AG04449 (cell line): ENCODE results near the gene CT47B1.
"Not testable (repeated sequence)": the region's sequence is repeated elsewhere in the genome, so short reads cannot be mapped to it uniquely, and the experiment has no call there.

Experiments
- CTCF ChIA-PET: fragments of 350-600 bp; formaldehyde crosslinking; extraction: SDS; loops from one replicate; lab custom pipeline; 2021; ENCODE audit warnings: antibody characterized with exemption; lab: Yijun Ruan, JAX
- POLR2A ChIA-PET: fragments of 400-600, 350-600 bp; formaldehyde crosslinking; extraction: SDS; loops from one replicate; lab custom pipeline; 2020; ENCODE audit warnings: antibody characterized with exemption, inconsistent platforms; lab: Yijun Ruan, JAX
- DNase-seq: peaks from one replicate; pipeline ENCODE4 v3.0.0-alpha.2; 2010; ENCODE audit warnings: low read depth, low spot score
- H3K4me3 ChIP-seq: 2 replicates; pipeline ENCODE4 v1.5.1; 2011; ENCODE audit warnings: low read depth, mild to moderate bottlenecking, control low read depth, low read length
- TF ChIP-seq, protein P1 (sequence below): IDR thresholded peaks from one replicate; pipeline ENCODE4 v1.5.1; 2011; ENCODE audit warnings: mild to moderate bottlenecking, moderate library complexity, low read length, control low read depth, inconsistent platforms; ENCODE audit not compliant: insufficient read depth; ENCODE audit errors: missing control alignments

Gene CT47B1

GRCh38 chrX:120875766-120876165, at the start of gene CT47B1:
TSS of gene CT47B1 (minus strand) at chrX:120875866. CDS start at chrX:120875670, 196 bp downstream.
- DNase-seq, CTCF ChIA-PET, H3K4me3 ChIP-seq, POLR2A ChIA-PET: not testable (repeated sequence)

DNA sequence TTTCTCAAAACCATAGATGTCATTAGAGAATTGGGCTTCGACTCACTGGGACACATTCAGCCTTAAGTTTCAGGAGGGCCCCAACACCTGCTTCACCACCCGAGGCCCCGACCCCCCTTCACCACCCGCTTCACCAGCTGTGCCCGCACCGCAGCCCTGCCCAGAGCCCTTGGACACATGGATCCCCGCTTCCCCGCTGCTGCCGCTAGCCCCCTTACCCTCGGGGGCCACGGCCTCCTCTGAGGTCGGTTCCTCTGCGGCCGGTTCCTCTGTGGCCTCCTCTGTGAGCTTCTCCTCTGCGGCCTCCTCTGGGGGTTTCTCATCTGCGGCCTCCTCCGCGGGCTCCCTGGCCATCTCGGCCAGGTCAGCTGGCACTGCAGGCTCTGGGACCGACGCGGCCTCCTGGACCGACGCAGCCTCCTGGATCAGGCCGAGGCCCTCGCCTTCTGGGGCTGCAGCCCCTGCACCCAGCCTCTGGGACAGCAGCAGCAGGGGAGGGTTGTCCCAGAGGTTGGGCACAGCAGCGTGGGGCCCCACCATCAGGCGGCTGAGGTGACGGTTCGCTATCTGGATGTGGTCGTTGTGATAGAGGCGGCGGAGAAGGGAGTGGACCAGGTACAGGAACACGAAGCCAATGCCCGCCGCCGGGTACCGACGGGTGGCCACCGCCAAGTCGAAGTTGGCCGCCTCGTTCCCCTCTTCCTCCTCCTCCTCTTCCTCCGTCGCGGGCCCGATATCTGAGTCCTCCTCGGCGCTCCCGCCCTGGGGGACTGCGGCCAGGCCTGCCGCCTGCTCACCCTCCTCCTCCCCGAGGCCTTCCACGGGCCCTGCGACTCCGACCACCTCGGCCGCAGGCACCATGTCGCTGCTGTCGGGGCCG, 748 bp downstream of the CT47B1 start:
- CTCF ChIA-PET: no interaction called here
- H3K4me3 ChIP-seq: no peak overlapping the region
- POLR2A ChIA-PET: no interaction called here
- DNase-seq: no peak
- TF ChIP-seq, protein P1, sequence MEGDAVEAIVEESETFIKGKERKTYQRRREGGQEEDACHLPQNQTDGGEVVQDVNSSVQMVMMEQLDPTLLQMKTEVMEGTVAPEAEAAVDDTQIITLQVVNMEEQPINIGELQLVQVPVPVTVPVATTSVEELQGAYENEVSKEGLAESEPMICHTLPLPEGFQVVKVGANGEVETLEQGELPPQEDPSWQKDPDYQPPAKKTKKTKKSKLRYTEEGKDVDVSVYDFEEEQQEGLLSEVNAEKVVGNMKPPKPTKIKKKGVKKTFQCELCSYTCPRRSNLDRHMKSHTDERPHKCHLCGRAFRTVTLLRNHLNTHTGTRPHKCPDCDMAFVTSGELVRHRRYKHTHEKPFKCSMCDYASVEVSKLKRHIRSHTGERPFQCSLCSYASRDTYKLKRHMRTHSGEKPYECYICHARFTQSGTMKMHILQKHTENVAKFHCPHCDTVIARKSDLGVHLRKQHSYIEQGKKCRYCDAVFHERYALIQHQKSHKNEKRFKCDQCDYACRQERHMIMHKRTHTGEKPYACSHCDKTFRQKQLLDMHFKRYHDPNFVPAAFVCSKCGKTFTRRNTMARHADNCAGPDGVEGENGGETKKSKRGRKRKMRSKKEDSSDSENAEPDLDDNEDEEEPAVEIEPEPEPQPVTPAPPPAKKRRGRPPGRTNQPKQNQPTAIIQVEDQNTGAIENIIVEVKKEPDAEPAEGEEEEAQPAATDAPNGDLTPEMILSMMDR: no peak

GRCh38 chrX:120857240-120857639, 18.4 kb downstream of the CT47B1 start:
- ChIA-PET CTCF (no interaction called here), POLR2A (no interaction called here)
- no peak overlapping the region for H3K4me3 ChIP-seq
- DNase-seq: no peak
- TF ChIP-seq, protein P1: no peak

- CTCF ChIA-PET: interaction anchor here (1.0 kb wide), 1 partner anchor 16 kb away, joined by 3 read pairs; no protein-coding TSS in a partner anchor
- POLR2A ChIA-PET: no interaction called here
Observed at GRCh38 chrX:120840827-120841226, 34.8 kb downstream of the CT47B1 start.

DNA sequence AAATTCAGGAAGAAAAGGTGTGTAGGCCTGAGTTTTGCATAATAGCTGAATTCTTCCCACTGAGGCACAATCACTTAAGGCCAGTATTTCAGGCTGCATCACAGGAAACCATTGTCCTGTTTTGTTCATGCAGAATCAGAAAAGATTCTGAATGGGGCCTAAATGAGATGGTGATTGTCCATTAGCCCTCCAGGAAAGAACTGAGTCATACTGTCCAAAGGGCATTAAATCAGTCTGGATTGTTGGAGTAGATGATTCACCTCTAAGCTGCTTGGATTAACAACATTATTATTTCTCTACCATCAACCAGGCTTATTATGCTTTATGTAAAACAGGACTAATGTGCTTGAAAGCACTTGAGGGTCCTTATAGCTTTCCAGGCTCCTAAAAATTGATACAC, 36.2 kb downstream of the CT47B1 start:
- H3K4me3 ChIP-seq: no peak overlapping the region
- TF ChIP-seq, protein P1: no peak
- DNase-seq: peak; percentile 3
- ChIA-PET POLR2A (no interaction called here), CTCF (no interaction called here)

More at GRCh38 chrX:120840827-120841226, 34.8 kb downstream of the CT47B1 start:
- TF ChIP-seq, protein P1: no peak
- no peak overlapping the region for H3K4me3 ChIP-seq
- DNase-seq: peak; percentile 54

DNA sequence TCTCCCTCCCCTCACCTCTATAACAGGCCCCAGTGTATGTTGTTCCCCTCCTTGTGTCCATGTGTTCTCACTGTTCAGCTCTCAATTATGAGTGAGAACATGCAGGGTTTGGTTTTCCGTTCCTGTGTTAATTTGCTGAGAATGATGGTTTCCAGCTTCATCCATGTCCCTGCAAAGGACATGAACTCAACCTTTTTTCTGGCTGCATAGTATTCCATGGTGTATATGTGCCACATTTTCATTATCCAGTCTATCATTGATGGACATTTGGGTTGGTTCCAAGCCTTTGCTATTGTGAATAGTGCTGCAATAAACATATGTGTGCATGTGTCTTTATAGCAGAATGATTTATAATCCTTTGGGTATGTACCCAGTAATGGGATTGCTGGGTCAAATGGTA, 48.5 kb downstream of the CT47B1 start:
- DNase-seq, H3K4me3 ChIP-seq, POLR2A ChIA-PET, CTCF ChIA-PET: not testable (repeated sequence)

DNA sequence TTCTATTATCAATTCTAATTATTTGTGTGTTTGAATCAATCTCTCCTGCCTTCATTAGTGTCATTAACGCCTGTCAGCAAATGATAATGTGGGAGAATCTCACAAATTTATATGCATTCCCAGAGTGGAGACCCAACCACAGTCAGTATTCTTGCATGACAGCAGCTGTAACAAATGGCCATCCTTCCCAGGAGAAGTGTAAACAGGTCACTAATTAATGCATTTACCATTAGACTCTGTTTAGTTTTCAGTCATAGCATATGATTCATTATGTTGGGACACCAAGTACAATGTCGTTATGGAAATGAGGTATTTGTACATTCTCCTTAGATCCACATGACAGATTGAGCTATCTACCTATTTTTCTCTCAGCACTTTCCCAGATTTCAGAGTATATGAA, 50.5 kb downstream of the CT47B1 start:
- ChIA-PET CTCF (interaction anchor here (1.3 kb wide), 1 partner anchor 16 kb away, joined by 3 read pairs; no protein-coding TSS in a partner anchor), POLR2A (no interaction called here)
- H3K4me3 ChIP-seq: no peak overlapping the region
- no peak for DNase-seq
- TF ChIP-seq, protein P1: no peak
